Measurements from ENCODE around the gene CAPN9.
"Not testable (repeated sequence)": the region's sequence is repeated elsewhere in the genome, so short reads cannot be mapped to it uniquely, and the experiment has no call there.

Gene CAPN9

DNA sequence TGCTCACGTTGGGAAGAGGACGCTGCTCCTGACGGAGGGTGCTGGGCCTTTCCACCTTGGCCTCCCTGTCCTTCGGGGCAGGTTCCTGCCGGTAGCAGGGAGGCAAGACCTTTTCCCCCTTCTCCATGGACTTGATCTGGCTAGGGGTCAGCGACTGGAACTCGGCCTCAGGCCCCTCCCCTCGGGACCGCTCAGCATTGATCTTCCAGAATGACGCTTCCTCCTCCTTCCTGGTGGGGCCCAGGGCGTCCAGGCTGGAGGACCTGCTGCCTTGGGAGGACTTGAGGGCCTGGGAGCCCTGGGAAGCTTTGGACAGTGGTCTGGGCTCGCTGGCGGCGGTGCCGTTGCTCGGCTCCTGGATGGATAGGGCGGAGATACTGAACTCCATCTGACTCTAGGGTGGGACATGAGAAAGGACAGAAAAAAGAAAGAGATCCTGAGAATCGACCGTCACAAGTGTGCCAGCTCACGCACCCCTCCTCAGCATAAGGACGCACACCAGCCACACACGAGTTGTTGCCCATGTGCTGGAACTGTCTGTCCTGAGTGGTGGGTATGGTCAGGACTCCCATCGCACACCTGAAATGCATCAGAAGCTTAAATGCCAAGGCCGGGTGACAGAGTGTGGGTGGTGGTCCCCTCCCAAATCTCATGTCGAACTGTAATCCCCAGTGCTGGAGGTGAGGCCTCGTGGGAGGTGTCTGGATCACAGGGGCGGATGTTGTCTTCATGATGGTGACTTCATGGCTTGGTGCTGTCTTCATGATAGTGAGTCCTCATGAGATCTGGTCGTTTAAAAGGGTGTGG lies 96.5 kb downstream of the CAPN9 start:
- no peak for TF ChIP-seq CTCF (IDR thresholded peaks at IDR 0.05; ENCODE audit: control insufficient read depth, insufficient read depth, low read depth, low read length, missing control alignments)
- no peak for DNase-seq (ENCODE audit: low read depth)
- H3K4me3 ChIP-seq (ENCODE audit: control insufficient read depth, low read depth, low read length) = no peak overlapping the region

DNA sequence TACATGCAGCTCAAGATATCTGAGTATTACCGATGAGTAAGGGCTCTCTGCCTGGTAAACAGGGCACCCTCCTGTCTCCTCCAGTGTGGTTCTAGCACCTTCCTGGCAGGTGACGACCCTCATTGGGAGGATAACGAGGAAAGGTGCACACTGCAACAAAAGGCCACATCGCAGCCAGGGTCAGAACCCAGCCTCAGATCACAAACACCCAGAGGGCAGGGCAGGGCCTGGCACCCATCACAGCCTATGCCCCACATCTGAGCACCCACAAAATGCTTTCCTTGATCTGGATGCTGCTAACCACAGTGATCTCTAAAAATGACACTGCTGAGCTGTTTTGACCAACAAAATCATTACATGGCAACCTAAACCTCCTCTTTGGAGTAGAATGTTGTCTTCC lies 97.4 kb downstream of the CAPN9 start:
- no peak overlapping the region for H3K4me3 ChIP-seq (ENCODE audit: control insufficient read depth, low read depth, low read length)
- no peak for TF ChIP-seq CTCF (IDR thresholded peaks at IDR 0.05; ENCODE audit: control insufficient read depth, insufficient read depth, low read depth, low read length, missing control alignments)
- no peak for DNase-seq (ENCODE audit: low read depth)

DNA sequence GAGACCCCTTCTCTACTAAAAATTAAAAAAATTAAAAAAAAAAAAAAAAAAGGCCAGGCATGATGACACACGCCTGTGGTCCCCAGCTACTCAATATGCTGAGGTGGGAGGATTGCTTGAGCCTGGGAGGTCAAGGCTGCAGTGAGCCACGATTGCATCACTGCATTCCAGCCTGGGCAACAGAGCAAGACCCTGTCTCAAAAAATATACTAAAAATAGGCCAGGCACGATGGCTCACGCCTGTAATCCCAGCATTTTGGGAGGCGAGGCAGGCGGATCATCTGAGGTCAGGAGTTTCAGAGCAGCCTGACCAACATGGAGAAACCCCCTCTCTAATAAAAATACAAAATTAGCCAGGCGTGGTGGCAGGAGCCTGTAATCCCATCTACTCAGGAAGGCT lies 98.0 kb downstream of the CAPN9 start:
- not testable (repeated sequence) for H3K4me3 ChIP-seq (ENCODE audit: control insufficient read depth, low read depth, low read length); DNase-seq (ENCODE audit: low read depth)

GRCh38 chr1:230848235-230848634 lies 101.0 kb downstream of the CAPN9 start:
- DNase-seq (ENCODE audit: low read depth) = no peak
- TF ChIP-seq CTCF (IDR thresholded peaks at IDR 0.05; ENCODE audit: control insufficient read depth, insufficient read depth, low read depth, low read length, missing control alignments) = no peak
- H3K4me3 ChIP-seq (ENCODE audit: control insufficient read depth, low read depth, low read length) = no peak overlapping the region

GRCh38 chr1:230849451-230850224 lies 102.5 kb downstream of the CAPN9 start:
- no peak overlapping the region for H3K4me3 ChIP-seq (ENCODE audit: control insufficient read depth, low read depth, low read length)
- TF ChIP-seq CTCF (IDR thresholded peaks at IDR 0.05; ENCODE audit: control insufficient read depth, insufficient read depth, low read depth, low read length, missing control alignments) = no peak
- DNase-seq (ENCODE audit: low read depth) = peak; percentile 85

GRCh38 chr1:230850547-230850946 lies 103.4 kb downstream of the CAPN9 start:
- no peak for TF ChIP-seq CTCF (IDR thresholded peaks at IDR 0.05; ENCODE audit: control insufficient read depth, insufficient read depth, low read depth, low read length, missing control alignments)
- H3K4me3 ChIP-seq (ENCODE audit: control insufficient read depth, low read depth, low read length) = no peak overlapping the region
- DNase-seq (ENCODE audit: low read depth) = no peak

DNA sequence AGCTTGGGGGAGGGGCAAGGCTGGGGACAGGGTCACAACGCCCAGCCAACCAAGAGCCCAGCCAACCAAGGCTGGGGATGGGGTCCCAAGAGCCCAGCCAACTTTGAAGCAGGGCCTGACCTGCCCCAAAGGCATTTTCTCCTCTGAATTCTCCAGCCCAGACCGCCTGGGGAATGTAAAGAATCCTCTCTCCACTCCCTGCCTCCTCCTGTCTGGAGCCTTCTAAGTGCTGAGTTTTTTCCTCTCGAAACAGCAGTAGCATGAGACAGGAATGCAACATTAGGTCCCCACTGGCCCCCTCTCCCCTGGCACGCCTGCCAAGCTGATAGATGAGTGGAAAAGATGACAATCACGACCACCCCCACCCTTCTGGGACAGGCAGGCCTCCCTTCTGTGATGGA lies 104.1 kb downstream of the CAPN9 start:
- no peak overlapping the region for H3K4me3 ChIP-seq (ENCODE audit: control insufficient read depth, low read depth, low read length)
- DNase-seq (ENCODE audit: low read depth) = no peak
- TF ChIP-seq CTCF (IDR thresholded peaks at IDR 0.05; ENCODE audit: control insufficient read depth, insufficient read depth, low read depth, low read length, missing control alignments) = no peak
